Islet precursor cell (in vitro differentiated cells): ENCODE data around the gene CARHSP1.
"Not testable (repeated sequence)": the region's sequence is repeated elsewhere in the genome, so short reads cannot be mapped to it uniquely, and the experiment has no call there.

Experiments
- DNase-seq: peaks from one replicate; pipeline ENCODE4 v3.0.0-alpha.2; 2018

CARHSP1 gene

DNA sequence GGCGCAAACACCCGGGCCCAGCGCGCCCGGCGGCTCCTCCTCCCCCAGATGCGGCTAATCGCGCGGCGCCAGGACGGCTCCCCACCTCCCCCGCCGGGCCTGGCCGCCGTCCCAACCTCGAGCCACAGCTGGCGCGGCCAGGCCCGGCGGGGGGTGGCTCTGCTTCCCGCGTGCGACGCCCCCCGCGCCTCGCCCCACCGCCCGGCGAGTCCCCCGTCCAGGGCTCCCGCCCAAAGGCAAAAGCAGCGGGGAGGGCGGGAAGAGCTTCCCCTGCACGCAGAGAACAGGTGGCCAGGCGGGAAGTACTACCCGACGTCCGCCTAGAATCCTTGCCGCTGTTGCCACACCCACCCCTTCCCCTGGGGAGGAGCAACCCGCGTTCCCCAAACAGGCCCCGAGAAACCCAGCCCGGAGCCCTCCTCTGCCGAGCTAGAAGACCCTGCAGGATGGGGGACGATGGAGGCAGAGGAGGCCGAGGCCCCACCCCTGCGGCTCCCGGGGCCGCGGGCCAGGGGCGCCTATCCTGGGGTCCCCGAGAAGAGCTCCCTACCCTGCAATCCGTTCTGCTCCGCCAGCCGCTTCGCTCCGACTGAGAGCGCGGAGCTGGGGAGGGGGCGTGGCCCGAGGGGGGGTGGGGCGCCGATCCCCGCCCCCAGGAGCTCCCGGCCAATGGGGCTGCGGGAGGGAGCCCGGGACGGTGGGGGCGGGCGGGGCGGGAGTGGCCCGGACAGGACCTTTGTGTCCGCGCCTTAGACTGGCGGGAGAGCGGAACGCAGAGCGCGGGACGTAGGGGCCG, at the start of gene CARHSP1:
CARHSP1 (minus strand) TSS at position 591 of the 796 bp plus-strand sequence. CDS start 9,678 bp downstream, outside the sequence.
- DNase-seq = peak; percentile 97

- DNase-seq = not testable (repeated sequence)
Observed at GRCh38 chr16:8917336-8917735, 48.5 kb upstream of the CARHSP1 start.

GRCh38 chr16:8916541-8917225, 47.9 kb upstream of the CARHSP1 start:
- DNase-seq = no peak

DNA sequence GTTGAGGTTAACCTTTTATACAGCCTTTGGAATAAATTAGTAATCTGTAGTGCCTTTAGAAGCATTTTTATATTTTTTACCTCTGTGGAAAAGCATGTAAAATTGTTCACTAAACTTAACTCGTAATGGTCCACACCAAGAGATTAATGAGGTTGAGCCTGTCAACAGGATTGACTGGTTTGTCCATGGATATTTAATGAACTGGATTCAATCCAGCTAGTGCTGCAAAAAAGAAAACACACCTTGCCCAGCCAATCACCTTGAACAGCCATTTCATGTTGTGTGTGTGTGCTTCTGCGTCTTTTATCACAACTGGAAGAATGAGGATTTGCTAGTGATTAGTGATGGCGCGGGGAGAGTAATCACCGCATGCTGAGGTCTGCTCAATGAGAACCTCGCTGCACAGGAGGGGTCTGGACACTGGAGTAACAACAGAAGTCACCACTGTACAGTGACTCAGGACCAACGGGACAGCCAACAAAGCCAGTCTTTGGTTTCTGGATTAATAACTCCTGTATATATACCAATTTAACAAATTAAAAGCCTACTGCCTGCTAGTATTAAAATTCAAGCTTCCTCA, 47.0 kb upstream of the CARHSP1 start:
- no peak for DNase-seq

DNA sequence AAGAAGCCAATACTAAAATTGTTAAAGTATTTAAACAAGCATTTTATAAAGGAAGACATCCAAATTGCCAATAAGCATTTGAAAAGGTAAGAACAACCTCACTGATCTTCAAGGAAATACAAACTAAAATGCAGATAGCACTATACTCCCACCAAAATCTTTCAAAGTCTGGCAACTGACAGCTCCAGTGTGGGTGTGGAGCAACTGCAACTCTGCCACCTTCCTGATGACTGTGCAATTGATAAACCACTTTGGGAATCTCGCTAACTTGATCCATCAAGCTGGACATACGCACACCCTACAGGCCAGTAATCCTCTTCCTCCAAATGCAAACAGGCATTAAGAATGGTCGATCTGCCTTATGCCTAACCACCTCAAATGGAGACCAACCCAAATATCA, 45.3 kb upstream of the CARHSP1 start:
- DNase-seq = no peak

DNA sequence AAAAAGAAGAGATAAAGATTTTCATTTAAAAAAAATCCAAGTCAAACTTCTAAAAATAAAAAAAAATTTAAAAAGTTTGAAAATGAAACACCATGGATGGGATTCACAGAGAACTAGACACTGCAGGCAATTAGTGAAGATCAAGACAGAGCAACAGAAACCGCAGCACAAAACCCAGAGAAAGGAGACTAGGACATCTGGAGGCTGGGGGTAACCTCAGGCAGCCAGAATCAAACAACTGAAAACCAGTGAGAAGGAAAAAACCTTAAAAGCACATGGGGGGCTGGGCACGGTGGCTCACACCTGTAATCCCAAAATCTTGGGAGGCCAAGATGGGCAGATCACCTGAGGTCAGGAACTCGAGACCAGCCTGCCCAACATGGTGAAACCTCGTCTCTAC, 44.0 kb upstream of the CARHSP1 start:
- no peak for DNase-seq

- DNase-seq = no peak
Observed at GRCh38 chr16:8910811-8911210, 42.0 kb upstream of the CARHSP1 start.

DNA sequence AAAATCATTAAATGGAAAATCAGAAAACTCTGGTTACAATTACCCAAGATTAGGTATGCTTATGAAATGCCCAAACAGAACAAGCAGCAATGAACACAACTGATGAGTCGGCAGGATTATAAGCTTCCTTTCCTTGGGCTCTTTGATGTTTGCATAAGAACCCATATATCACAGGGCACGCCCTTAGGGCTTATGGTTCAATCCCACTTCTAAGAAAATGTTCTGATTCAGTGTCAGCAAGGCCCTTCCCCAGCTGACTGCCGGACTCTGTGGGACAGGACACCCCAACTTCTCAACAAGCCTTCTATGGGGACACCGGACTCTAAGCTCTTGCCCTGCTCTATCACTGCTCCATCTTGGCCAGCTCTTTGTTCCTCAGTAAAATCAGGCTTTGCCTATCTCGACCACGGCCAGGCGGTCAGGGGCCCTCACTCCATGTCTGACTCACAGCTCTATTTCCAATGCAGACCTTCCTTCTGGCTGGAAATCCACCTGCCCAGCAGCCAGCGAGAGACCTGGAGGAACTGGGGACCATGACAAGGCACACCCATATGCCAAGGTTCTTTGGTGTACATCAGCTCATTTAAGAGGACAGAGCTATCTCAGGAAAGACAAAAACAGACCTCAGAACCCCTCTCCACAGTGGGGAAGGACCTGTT, 40.1 kb upstream of the CARHSP1 start:
- DNase-seq = no peak

DNA sequence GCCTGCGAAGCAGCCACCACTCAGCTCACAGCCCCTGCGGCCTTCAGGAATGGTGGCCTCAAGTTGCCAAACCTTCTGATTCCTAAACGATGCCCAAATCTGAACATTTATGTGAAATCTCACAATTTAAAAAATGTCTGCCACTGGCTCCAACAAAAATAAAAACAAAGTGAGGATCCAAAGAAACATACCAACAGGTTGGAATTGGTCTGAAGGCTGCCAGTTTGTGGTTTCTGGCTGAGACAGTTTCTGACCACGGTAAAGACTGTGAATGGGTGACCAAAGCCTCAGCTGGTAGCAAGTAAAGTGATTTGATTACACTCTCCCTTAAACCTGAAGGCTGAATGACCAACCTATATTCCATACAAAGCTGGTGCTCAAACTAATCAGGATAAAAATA, 38.3 kb upstream of the CARHSP1 start:
- no peak for DNase-seq

DNA sequence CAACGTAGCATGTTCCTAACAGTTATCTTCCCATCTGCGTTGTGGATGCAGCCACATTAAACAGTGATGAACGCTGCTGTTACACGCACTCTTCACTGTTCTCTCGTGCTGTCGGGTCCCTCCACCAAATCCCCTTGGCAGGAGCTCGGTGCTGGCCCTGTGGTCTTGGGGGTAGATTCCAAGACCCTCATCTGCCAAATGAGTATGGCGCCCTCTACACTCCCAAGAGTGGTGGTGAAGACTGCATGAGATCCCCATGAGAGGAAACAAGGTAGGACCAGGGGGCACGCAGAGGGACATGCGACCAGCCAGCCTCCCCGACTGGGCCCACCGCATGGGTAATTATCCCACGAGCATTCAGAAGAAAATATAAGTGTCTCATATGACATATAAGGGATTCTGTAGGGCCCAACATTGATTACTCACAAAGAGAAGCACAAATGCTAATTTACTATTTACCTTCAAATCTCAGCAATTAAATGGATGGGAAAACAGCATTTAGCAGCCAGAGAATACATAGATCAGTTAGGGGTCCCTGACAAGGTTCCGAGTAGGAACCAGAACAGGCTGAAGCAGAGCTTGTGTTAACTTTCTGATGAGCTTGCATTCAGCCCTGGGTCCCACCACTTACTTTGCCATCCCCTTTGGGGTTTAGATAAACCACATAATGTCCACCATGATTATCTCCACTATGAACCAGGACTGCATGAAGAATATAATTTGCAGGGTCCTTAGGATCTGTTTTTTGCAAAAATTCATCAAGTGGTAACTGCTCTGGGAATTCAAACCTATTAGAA, 37.2 kb upstream of the CARHSP1 start:
- DNase-seq = no peak

- DNase-seq = no peak
Observed at GRCh38 chr16:8905168-8905762, 36.5 kb upstream of the CARHSP1 start.

DNA sequence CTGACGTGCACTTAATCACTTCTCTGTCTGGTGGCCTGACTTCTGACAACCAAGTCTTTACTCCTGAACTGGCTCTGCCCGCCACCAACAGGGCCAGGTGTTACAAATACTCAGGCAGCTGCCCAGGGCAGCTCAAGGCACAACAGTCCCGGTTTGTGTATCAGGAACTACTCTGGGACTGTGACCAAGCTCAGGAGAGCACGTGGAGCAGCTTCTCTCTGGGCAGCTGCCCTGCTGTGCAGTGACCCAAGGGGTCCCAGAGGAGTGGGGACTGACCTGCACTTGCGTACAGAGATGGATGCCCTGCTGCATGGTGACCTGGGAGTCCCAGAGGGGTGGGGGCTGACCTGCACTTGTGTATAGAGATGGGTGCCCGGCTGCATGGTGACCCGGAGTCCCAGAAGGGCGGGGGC, 35.2 kb upstream of the CARHSP1 start:
- no peak for DNase-seq

DNA sequence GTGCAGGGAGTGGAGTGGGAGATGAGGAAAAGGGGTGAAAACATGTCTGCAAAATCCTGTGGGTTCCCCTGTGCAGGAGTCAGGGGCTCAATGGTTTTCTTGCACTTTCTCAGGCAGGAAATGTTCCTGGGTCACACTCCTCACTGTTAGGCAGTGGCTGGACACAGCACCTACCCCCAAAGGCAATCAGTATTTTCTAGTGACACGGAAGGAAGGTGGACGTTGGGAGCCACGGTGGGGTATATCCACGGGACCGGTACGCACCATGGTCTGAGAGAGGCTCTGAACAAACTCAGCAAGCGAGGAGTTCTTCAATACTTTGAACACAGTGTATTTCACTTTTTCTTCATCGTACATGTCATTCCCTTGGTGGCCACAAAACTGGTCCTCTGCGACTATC, 34.2 kb upstream of the CARHSP1 start:
- DNase-seq = no peak

DNA sequence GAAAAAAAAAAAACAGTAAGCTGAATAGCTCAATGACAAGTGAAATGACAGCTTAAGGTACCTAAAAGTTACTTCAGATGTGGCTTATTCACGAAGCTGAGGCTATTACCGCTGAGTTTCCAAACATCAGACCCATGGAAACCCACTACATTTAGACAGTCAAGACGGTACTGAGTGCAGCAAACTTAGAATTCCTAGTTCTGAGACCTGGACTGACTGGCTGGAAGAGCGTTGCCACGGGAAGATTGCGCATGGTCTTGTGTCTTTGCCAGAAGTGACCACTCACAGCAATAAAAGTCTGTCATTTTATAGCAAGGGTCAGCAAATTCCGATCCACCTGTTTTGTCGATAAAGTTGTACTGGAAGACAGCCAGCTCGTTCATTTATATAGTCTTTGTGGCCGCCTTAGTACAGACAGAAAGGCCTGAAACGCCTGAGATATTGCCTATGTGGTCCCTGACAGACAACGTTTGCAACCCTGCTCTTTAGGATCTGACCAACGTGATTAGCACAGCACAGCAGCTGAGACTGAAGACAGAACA, 32.6 kb upstream of the CARHSP1 start:
- no peak for DNase-seq

DNA sequence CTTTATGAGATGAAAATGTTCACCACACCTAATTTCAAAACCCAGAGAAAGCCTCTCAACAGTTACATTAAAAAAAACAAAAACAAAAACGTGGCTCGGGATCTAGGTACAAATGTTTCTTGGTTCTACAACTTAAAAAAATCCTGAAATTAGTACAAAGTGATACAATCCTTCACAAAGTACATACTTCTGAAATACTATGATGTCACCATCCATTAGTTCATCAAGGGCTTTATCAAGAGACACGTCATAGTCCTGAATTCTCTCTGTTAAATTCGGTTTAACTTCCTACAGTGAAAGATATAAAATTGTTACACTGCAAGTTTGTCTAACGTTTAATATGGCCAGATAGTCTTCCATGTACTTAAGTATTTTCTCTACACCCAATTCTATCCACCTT, 31.5 kb upstream of the CARHSP1 start:
- DNase-seq = no peak

DNA sequence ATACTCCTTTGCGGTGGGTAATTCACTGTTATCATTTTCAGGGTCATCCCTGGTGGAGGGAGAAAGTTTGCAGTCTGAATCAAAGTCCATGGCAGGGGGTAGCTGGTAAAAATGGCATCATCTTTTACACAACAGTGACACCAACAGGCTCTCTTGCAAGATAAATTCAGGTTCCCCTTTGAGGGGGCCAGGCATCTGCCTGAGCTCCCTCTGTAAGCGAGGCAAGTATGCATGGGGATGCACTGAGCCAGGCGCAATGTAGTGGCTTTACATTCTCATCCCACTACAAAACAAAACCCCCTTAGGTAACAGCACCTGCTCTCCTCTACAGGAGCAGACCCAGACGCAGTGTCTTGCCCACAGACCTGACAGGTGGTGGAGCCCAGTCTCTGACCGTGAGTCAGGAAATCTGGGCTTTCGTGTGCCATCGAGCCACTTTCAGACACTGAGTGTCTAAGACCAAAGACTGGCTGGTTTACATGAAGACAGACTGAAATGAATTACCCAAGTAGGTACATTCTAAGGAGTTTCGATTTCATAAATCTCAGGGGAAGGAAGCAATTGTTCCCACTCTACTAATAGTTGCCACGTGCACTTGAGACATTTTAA, 31.0 kb upstream of the CARHSP1 start:
- no peak for DNase-seq

- no peak for DNase-seq
Observed at GRCh38 chr16:8898660-8899318, 30.0 kb upstream of the CARHSP1 start.

DNA sequence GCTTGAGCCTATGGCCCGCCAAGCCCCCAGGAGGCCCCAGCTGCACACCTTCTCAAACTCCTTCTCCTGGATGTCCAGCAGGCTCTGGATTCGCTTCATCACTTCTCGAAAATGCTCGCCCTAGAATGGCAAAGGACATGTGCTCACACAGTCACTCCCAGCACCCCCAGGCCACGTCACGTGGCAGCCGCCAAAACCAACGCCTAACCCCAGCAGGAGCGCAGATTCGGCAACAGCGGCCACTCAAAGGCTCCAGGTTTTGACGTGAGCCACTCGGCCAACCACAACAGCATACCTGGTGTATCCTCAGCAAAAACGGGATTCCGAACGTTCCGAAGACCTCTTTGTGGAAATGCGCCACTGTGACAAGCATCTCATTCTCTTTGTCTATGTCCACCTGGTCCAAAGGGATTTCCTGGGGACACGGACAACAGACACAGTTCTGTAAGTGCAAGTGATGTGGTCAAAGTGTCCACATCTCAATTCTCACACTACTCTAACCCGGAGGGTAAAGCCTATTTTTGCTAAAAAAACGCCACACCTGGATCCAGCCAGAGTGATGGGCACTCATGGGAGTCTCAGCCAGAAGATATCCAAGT, 26.0 kb upstream of the CARHSP1 start:
- DNase-seq = no peak

DNA sequence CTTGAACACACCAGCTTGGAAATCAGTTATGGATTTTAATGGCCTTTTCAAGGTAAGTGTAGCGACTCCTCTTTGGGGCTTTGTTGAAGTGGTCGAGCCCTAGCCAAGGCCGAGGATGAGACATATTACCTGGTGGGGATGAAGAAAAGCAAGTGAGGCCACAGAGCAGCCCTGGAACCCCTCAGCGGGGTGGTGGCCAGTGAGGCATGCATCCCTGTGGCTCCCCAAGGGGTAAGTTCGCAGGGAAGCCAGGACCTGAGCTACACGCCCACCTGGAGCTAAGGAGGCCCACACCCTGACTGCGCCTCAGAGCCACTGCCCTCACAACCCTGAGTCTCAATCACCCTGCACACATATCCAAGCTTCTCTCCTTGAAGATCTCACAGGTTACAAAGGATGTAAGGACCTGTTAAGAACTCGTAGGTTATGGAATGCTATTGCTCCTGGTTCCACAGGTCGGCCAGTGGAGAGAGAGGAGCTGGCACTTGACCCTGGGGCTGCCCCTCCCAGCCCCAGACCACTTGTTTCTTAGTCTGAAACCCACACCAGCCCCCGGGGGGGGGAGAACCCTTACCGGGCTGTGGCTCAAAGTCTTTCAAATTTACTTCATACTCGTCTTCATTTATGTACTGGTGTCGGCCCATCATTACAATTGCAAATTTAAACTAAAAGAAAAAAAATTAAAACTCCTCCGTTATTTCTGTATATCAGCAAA, 25.3 kb upstream of the CARHSP1 start:
- DNase-seq = no peak

GRCh38 chr16:8893426-8893825, 24.6 kb upstream of the CARHSP1 start:
- DNase-seq = no peak
